BE2C (cell line): ENCODE data around the gene DTNB.

Experiments
- DNase-seq: peaks from one replicate; pipeline ENCODE4 v3.0.0-alpha.2; 2020
- H3K27me3 ChIP-seq: fragments of 250-450 bp; sonication (Bioruptor Pico); 2 replicates; pipeline ENCODE4 v1.5.1; 2020; ENCODE audit warnings: mild to moderate bottlenecking
- H3K36me3 ChIP-seq: fragments of 250-450 bp; sonication (Bioruptor Pico); 2 replicates; pipeline ENCODE4 v1.5.1; 2020; ENCODE audit warnings: mild to moderate bottlenecking
- H3K4me1 ChIP-seq: fragments of 250-450 bp; sonication (Bioruptor Pico); 2 replicates; pipeline ENCODE4 v1.5.1; 2020
- H3K4me3 ChIP-seq: 2 replicates; pipeline ENCODE4 v1.5.1; 2011; ENCODE audit warnings: low read depth, low read length
- H3K9me3 ChIP-seq: fragments of 250-450 bp; sonication (Bioruptor Pico); 2 replicates; pipeline ENCODE4 v1.5.1; 2020
- CTCF ChIP-seq: IDR thresholded peaks from 2 replicates; pipeline ENCODE4 v1.5.1; 2012; ENCODE audit warnings: mild to moderate bottlenecking, low read depth, low read length

DTNB gene

DNA sequence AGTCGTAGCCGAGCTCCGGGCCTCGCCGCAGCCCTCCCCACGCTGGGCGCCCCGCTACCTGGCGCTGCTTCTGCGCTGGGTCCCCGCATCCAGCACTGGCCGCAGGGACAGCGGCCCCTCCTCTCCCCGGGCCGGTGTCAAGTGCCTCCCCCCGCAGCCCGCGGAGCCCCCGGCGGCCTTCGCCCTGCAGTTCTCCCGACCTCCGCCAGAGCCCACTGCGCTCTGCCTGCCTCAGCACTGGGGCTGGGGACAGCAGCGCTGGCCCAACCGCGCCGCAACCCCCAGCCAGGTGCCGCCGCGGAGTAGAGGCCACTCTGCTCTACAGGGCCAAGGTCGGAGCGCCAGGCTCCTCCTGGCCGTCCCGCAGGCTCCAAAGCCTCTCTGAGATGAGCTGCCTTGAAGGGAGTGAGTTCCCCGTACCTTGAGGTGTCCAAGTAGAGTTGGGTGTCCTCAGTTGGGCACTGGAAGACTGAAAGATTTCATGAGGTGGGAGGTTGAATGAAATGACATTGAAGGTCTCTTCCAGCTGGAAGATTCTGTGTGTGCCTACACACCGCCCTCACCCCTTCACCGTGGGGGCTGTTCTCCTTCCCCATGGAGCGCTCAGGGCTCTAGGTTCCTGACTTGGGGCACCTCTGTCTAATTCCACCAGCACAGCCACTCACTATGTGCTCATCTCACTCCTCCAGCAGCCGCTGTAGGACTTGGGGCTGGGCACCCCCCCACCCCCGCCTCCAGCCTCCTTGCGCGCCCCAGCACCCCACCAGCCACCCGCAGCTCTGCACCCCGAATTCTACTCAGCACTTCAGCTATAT lies 330.8 kb downstream of the DTNB start:
- Histone ChIP-seq H3K4me1 (peaks cover 12% of the 10 kb centered on the region), H3K36me3 (no peaks in the 10 kb centered on the region)
- peak; percentile 91 for DNase-seq

GRCh38 chr2:25341753-25342371 lies 331.5 kb downstream of the DTNB start, which contains the start of gene DNMT3A:
DNMT3A (minus strand) TSS chr2:25341925; CDS start chr2:25313984, 27,941 bp downstream.
- peaks cover 13% of the 10 kb centered on the region for H3K4me1 ChIP-seq
- peak; percentile 79 for DNase-seq

More for the DNA sequence above, 330.8 kb downstream of the DTNB start:
- H3K27me3 ChIP-seq: no peaks in the 10 kb centered on the region
- peak overlapping the region; percentile 65 for H3K4me3 ChIP-seq
- no peaks in the 10 kb centered on the region for H3K9me3 ChIP-seq
- peak; percentile 82 for TF ChIP-seq CTCF

DNA sequence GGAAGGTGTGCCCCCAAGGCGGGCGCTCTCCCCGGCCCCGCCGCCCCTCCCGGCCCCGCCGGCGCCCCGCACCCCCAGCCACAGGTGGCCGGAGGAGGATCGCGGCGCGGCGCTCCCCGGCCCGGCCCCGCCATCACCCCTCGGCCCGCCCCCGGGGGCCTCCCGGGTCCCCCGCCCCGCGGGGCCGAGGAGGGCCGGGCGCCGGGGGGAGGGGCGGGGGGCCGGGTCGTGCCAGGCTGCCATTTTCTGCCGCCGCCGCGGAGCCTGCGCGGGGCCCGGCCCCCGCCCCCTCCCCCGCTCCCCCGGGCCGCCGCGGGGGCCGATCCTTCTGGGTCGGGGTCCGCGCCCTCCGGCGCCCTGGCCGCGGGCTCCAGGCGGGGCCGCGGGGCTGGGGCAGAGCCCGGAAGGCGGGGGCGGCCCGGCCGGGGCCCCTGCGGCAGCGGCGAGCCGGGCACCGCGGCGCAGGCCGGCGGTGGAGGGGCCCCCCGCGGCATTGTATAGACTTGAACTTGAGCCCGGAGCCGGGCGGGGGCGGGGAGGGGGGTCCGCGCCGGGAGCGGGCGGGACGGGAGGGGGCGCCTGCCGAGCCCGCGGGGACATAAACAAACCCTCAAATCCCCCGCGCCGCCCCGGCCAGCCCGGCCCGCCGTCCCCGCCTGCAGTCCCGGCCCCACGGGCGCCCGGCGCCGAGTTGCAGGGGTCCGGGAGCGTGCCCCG lies 332.2 kb downstream of the DTNB start:
- H3K4me3 ChIP-seq: peak overlapping the region; percentile 57
- peaks cover 18% of the 10 kb centered on the region for H3K4me1 ChIP-seq
- peak; percentile 43 for DNase-seq
- H3K27me3 ChIP-seq: no peaks in the 10 kb centered on the region
- no peak for TF ChIP-seq CTCF
- no peaks in the 10 kb centered on the region for H3K36me3 ChIP-seq
- H3K9me3 ChIP-seq: no peaks in the 10 kb centered on the region

More at GRCh38 chr2:25341753-25342371, 331.5 kb downstream of the DTNB start, which contains the start of gene DNMT3A:
- H3K9me3 ChIP-seq: no peaks in the 10 kb centered on the region
- TF ChIP-seq CTCF: no peak
- H3K4me3 ChIP-seq: peak within 1 kb of the TSS; percentile 65
- H3K27me3 ChIP-seq: no peaks in the 10 kb centered on the region
- H3K36me3 ChIP-seq: no peaks in the 10 kb centered on the region

DNA sequence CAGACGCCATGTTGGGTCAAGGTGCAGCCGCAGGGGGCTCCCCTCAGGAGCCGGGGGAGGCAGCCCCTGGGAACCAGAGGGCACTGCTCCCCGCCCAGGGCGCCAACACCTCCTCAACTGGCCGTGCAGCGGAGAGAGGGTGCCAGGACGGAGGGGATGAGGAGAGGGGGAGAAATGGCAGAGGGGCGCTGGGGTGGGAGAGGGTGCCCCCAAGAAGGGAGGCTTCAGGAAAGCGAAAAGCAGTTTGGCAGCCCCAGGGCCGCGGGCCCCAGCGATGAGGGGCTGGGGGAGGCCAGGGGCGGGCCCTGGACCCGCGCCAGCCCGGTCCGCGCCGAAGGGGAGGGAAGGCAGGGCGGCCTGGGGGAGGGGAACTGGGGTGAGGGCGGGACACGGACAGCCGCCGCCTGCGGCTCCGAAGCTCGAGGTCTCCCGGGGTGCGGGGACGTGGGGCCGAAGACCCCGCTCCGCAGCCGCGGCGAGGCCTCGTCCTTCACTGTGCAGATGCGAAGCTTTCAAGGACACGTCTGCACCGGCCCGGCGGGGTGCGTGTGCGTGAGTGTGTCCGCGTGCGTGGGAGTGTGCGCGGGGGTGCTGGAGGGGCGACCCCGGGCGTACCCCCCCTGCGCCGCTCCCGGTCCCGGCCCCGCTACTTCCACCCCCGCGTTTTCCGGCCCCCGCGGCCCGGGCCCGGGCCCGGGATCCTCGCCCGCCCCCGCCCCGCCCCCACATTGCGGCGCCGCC lies 333.0 kb downstream of the DTNB start:
- no peaks in the 10 kb centered on the region for H3K27me3 ChIP-seq
- H3K4me3 ChIP-seq: peak overlapping the region; percentile 57
- DNase-seq: peak; percentile 64
- H3K36me3 ChIP-seq: no peaks in the 10 kb centered on the region
- H3K9me3 ChIP-seq: no peaks in the 10 kb centered on the region
- H3K4me1 ChIP-seq: peaks cover 24% of the 10 kb centered on the region
- no peak for TF ChIP-seq CTCF

- H3K4me3 ChIP-seq: peak overlapping the region; percentile 57
- no peaks in the 10 kb centered on the region for H3K9me3 ChIP-seq
- no peak for TF ChIP-seq CTCF
- no peaks in the 10 kb centered on the region for H3K27me3 ChIP-seq
- peak; percentile 63 for DNase-seq
- H3K36me3 ChIP-seq: no peaks in the 10 kb centered on the region
- H3K4me1 ChIP-seq: peaks cover 24% of the 10 kb centered on the region
Measured at GRCh38 chr2:25339791-25340180, 333.6 kb downstream of the DTNB start.
